GM23338 (cell line): ENCODE results near the gene C1orf115. TPM values are rescaled to one million over a fixed set of nuclear protein-coding genes. Genes with fewer than 3 reads are reported as not detected.

ENCODE experiments used
- ATAC-seq: fragments of 200-7000 bp; cut with Tn5 transposase; 3 replicates; pipeline ENCODE4 v1.9.1; 2020
- DNase-seq: peaks from one replicate; pipeline ENCODE4 v3.0.0-alpha.2; 2015; ENCODE audit warnings: low spot score
- H2AFZ ChIP-seq: fragments of 200-600 bp; sonication (generic); 2 replicates; pipeline ENCODE4 v1.8.0; 2016; ENCODE audit warnings: antibody characterized with exemption, mild to moderate bottlenecking, moderate library complexity
- H3F3A ChIP-seq: fragments of 200-600 bp; sonication (generic); replicated peaks from 2 replicates; pipeline ENCODE4 v1.8.0; 2017; ENCODE audit warnings: antibody characterized with exemption, mixed run types, low read depth
- H3K27ac ChIP-seq: fragments of 200-600 bp; sonication (generic); 2 replicates; pipeline ENCODE4 v1.6.1; 2016; ENCODE audit warnings: low read depth
- H3K27me3 ChIP-seq: fragments of 200-600 bp; sonication (generic); 2 replicates; pipeline ENCODE4 v1.8.0; 2016; ENCODE audit warnings: mild to moderate bottlenecking, mixed run types, moderate library complexity; ENCODE audit not compliant: insufficient read depth
- H3K36me3 ChIP-seq: fragments of 200-600 bp; sonication (generic); 2 replicates; pipeline ENCODE4 v1.8.0; 2016; ENCODE audit warnings: mild to moderate bottlenecking; ENCODE audit not compliant: insufficient read depth
- H3K4me1 ChIP-seq: fragments of 200-600 bp; sonication (generic); 2 replicates; pipeline ENCODE4 v1.8.0; 2016; ENCODE audit warnings: mild to moderate bottlenecking, moderate library complexity; ENCODE audit not compliant: insufficient read depth
- H3K4me2 ChIP-seq: fragments of 200-600 bp; sonication (generic); 2 replicates; pipeline ENCODE4 v1.7.1; 2017; ENCODE audit warnings: mixed run types
- H3K4me3 ChIP-seq: fragments of 200-600 bp; sonication (generic); 2 replicates; pipeline ENCODE4 v1.6.1; 2016; ENCODE audit warnings: mixed run types
- H3K79me2 ChIP-seq: fragments of 200-600 bp; sonication (generic); replicated peaks from 2 replicates; pipeline ENCODE4 v1.8.0; 2017; ENCODE audit warnings: mild to moderate bottlenecking; ENCODE audit not compliant: insufficient read depth
- H3K9me2 ChIP-seq: fragments of 200-600 bp; sonication (generic); 2 replicates; pipeline ENCODE4 v1.8.0; 2017; ENCODE audit not compliant: insufficient read depth
- H4K20me1 ChIP-seq: fragments of 200-600 bp; sonication (generic); replicated peaks from 2 replicates; pipeline ENCODE4 v1.8.0; 2017; ENCODE audit warnings: mild to moderate bottlenecking; ENCODE audit not compliant: insufficient read depth
- H3K27ac Mint-ChIP-seq: 2 replicates; pipeline ENCODE4 v1.8.0; 2020; ENCODE audit warnings: inconsistent platforms, mild to moderate bottlenecking, moderate library complexity, mixed read lengths
- H3K27me3 Mint-ChIP-seq: 3 replicates; pipeline ENCODE4 v1.8.0; 2022; ENCODE audit warnings: low read depth, mild to moderate bottlenecking, moderate library complexity, mixed read lengths, inconsistent platforms; ENCODE audit not compliant: insufficient read depth, poor library complexity
- H3K36me3 Mint-ChIP-seq: 3 replicates; pipeline ENCODE4 v1.8.0; 2021; ENCODE audit warnings: low read depth, mild to moderate bottlenecking, inconsistent platforms, moderate library complexity, mixed read lengths
- H3K4me1 Mint-ChIP-seq: 3 replicates; pipeline ENCODE4 v1.8.0; 2020; ENCODE audit warnings: mild to moderate bottlenecking, inconsistent platforms, mixed read lengths
- H3K4me3 Mint-ChIP-seq: 3 replicates; pipeline ENCODE4 v1.8.0; 2021; ENCODE audit warnings: moderate library complexity, mild to moderate bottlenecking, inconsistent platforms, mixed read lengths
- H3K9me3 Mint-ChIP-seq: 3 replicates; pipeline ENCODE4 v1.8.0; 2020; ENCODE audit warnings: moderate library complexity, mild to moderate bottlenecking, inconsistent platforms, mixed read lengths
- CTCF ChIP-seq, 2 experiments: fragments of 200-600 bp in 1 of 2; sonication (generic) in 1 of 2; conservative IDR thresholded peaks; 2 replicates each; pipeline versions ENCODE4 v1.5.1 to v1.6.1; 2016 to 2017; ENCODE audit warnings: antibody characterized with exemption in 2 of 2, low read depth in 2 of 2, mild to moderate bottlenecking in 2 of 2, moderate library complexity in 1 of 2
- EZH2phosphoT487 ChIP-seq: fragments of 200-600 bp; sonication (generic); IDR thresholded peaks from one replicate; pipeline ENCODE4 v1.8.1; 2018; ENCODE audit warnings: antibody characterized with exemption; ENCODE audit not compliant: unreplicated experiment
- JUNB ChIP-seq: IDR thresholded peaks from one replicate; pipeline ENCODE4 v1.6.1; 2016; ENCODE audit warnings: antibody characterized with exemption; ENCODE audit not compliant: unreplicated experiment
- NANOG ChIP-seq: IDR thresholded peaks from 2 replicates; pipeline ENCODE4 v1.6.1; 2016; ENCODE audit warnings: antibody characterized with exemption, borderline replicate concordance
- POLR2AphosphoS5 ChIP-seq: IDR thresholded peaks from 2 replicates; pipeline ENCODE4 v1.6.1; 2016; ENCODE audit warnings: antibody characterized with exemption, low read depth
- REST ChIP-seq: IDR thresholded peaks from one replicate; pipeline ENCODE4 v1.6.1; 2018; ENCODE audit warnings: antibody characterized with exemption; ENCODE audit not compliant: unreplicated experiment
- STAT1 ChIP-seq: IDR thresholded peaks from one replicate; pipeline ENCODE4 v1.6.1; 2016; ENCODE audit warnings: antibody characterized with exemption; ENCODE audit not compliant: unreplicated experiment
- ZNF114 ChIP-seq: fragments of 250-450 bp; sonication (Bioruptor Pico); IDR thresholded peaks from 2 replicates; pipeline ENCODE4 v1.5.0; 2020; ENCODE audit warnings: mild to moderate bottlenecking, moderate library complexity
- ZNF331 ChIP-seq: fragments of 250-450 bp; sonication (Bioruptor Pico); IDR thresholded peaks from 2 replicates; pipeline ENCODE4 v1.5.0; 2020; ENCODE audit warnings: low read depth, mild to moderate bottlenecking, moderate library complexity
- ZNF462 ChIP-seq: fragments of 250-450 bp; sonication (Bioruptor Pico); IDR thresholded peaks from 2 replicates; pipeline ENCODE4 v1.5.0; 2020; ENCODE audit warnings: mild to moderate bottlenecking, moderate library complexity
- polyA plus RNA-seq: library from polyadenylated mRNA; unstranded; fragments of >200 nt; fragmentation: Nextera tagmentation; extraction: Ambion mirVana; gene quantifications from 2 replicates; pipeline ENCODE4 v1.2.1, GENCODE V29; 2016
- total RNA-seq: library from RNA; depleted of rRNA; stranded (reverse); fragments of >200 nt; shearing (Covaris generic); gene quantifications from 2 replicates; pipeline ENCODE4 v1.2.3, GENCODE V29; 2014

Gene C1orf115
- total and polyA plus RNA-seq, 2 experiments from 2014 or later: 2.5 to 6.0 TPM

GRCh38 chr1:220698607-220699016 lies 8.4 kb downstream of the C1orf115 start (continued):
- TF ChIP-seq CTCF (conservative IDR thresholded peaks at IDR 0.05; ENCODE audit: low read depth in 2 of 2): no peak
- no peak for TF ChIP-seq NANOG

GRCh38 chr1:220699044-220699443 lies 8.9 kb downstream of the C1orf115 start:
- H3K27ac Mint-ChIP-seq: no peak overlapping the region
- Histone ChIP-seq H3K4me1 (0 out of 2 replicates have a peak, but pooled peaks cover 10% of the 10 kb centered on the region), H3K4me3 (no peak overlapping the region), H4K20me1 (no peaks in the 10 kb centered on the region), H3F3A (no peaks in the 10 kb centered on the region), H3K79me2 (no peaks in the 10 kb centered on the region), H2AFZ (no peak overlapping the region), H3K27me3 (no peaks in the 10 kb centered on the region), H3K4me2 (no peak overlapping the region), H3K36me3 (no peaks in the 10 kb centered on the region), H3K9me2 (peaks cover 11% of the 10 kb centered on the region; the same call in 1 of the 2 replicates), H3K27ac (no peak overlapping the region)
- no peak for ATAC-seq
- H3K4me1 Mint-ChIP-seq: peaks cover 31% of the 10 kb centered on the region
- H3K4me3 Mint-ChIP-seq: no peak overlapping the region
- peaks cover 2% of the 10 kb centered on the region for H3K27me3 Mint-ChIP-seq
- peaks cover 3% of the 10 kb centered on the region; the same call in 1 of the 3 replicates for H3K36me3 Mint-ChIP-seq
- H3K9me3 Mint-ChIP-seq: no peaks in the 10 kb centered on the region
- no peak for DNase-seq
- TF ChIP-seq STAT1: no peak
- TF ChIP-seq JUNB: no peak
- no peak for TF ChIP-seq ZNF331 (CRISPR knock-in tag)
- TF ChIP-seq ZNF462 (CRISPR knock-in tag): no peak
- no peak for TF ChIP-seq EZH2phosphoT487
- no peak for TF ChIP-seq REST
- TF ChIP-seq ZNF114 (CRISPR knock-in tag): no peak
- no peak for TF ChIP-seq POLR2AphosphoS5
- no peak for TF ChIP-seq CTCF (conservative IDR thresholded peaks at IDR 0.05; ENCODE audit: low read depth in 2 of 2)
